GM19023 (cell line): ENCODE results near the gene FBXO4.
"Not testable (repeated sequence)": the region's sequence is repeated elsewhere in the genome, so short reads cannot be mapped to it uniquely, and the experiment has no call there.

ENCODE experiments used
- ATAC-seq: cut with Tn5 transposase; IDR thresholded peaks from one replicate; pipeline ENCODE4 v1.9.1; 2021; ENCODE audit warnings: mild to moderate bottlenecking, moderate library complexity; ENCODE audit not compliant: unreplicated experiment

FBXO4 gene

DNA sequence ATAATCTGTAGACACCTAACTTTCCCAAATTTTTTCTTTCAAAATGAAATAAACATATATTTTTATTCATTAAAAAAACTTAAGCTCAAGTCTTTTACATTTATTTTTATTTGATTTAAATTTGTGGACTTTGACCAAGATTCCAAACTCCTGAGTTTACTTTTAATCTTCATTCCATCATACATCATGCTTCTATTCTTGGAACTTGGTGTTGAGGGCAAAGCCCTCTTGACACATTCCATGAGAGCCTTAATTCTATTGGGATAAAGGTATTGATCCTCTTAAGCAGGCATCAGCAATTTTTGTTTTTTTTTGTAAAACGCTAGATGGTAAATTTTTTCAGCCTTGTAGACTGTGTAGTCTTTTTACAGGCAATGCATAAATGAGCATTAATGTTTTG is 53.6 kb downstream of the FBXO4 start:
- no peak for ATAC-seq

DNA sequence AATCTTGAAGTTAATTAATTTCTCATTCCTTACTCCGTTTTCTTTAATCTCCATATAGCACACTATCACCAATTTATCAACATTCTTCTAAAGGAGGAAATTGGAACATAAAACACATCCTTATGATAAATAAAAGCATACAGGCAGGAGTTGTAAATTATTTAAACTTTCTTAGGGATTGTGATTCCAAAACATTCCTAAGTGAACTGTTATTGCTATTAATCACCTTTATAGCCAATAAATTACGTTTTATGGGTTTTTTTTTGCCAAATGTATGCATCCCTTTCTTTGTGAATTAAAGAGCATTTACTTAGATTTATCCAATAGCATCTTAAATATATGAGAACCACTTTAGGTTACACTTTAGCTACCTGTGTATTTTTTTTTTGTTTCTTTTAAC is 55.3 kb downstream of the FBXO4 start:
- no peak for ATAC-seq

DNA sequence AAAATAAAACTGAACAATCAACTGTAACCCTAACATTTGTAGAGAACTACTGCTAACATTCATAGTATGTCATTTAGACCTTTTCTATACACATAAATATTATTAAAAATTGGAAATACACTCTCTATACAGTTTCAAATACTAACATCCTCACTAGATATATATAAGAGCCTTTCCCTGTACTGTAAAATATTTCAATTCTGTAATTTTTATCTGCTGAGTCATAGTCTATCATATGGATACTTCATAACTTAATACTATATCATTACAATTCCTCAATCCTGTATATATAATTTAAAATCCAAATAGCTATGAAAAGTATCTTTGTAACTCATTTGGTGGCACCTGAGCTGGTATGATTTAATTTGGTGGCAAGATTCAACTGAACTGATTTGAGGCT is 55.8 kb downstream of the FBXO4 start:
- no peak for ATAC-seq

DNA sequence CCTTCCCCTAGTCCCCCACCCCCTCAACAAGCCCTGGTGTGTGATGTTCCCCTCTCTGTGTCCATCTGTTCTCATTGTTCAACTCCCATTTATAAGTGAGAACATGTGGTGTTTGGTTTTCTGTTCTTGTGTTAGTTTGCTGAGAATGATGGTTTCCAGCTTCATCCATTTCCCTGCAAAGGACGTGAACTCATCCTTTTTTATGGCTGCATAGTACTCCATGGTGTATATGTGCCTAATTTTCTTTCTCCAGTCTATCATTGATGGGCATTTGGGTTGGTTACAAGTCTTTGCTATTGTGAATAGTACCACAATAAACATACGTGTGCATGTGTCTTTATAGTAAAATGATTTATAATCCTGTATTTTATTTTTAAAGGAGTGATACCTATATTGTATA is 57.8 kb downstream of the FBXO4 start:
- ATAC-seq = not testable (repeated sequence)

GRCh38 chr5:41983284-41983683 is 58.2 kb downstream of the FBXO4 start:
- no peak for ATAC-seq

GRCh38 chr5:41985945-41986695 is 61.0 kb downstream of the FBXO4 start:
- no peak for ATAC-seq
